Measurements from ENCODE around the gene XPC.

Gene XPC

DNA sequence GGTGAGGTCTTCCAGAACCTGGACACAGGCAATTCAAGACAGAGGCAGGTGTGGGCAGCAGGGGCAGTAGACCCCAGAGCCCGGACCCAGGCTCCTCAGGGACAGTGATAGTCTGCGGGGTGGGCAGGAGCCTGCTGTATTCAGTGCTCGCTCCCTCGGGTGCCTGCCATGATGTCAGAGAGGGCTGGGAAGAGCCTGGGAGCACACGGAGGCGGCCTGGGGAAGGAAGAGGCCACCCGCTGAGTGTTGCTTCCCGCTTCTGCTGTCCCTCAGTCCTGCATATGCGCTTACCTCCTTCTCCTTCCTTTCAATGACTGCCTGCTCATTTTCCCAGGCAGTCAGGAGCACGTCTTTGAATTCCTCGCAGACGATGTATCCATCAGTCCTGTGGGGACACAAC is 30.8 kb downstream of the XPC start:
- no peak for DNase-seq (ENCODE audit: low read depth in 2 of 2)

DNA sequence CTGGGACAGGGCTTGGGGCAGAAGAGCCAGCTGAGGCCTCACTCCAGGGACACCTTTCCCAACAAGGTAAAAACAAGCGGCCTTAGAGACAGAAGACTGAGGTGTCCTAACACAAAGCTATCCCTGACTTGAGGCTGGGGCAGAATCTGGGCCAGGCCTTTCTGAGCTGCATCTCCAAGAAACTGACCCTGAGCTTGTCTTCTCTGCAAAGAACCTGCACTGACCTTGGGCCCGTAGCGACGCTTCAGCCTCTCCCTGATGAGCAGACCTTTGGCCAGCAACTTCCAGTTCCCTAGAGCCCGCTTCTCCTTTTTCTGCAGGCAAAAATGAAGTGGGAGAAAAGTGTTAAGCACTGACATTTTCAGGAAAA is 31.4 kb downstream of the XPC start:
- no peak for DNase-seq (ENCODE audit: low read depth in 2 of 2)

DNA sequence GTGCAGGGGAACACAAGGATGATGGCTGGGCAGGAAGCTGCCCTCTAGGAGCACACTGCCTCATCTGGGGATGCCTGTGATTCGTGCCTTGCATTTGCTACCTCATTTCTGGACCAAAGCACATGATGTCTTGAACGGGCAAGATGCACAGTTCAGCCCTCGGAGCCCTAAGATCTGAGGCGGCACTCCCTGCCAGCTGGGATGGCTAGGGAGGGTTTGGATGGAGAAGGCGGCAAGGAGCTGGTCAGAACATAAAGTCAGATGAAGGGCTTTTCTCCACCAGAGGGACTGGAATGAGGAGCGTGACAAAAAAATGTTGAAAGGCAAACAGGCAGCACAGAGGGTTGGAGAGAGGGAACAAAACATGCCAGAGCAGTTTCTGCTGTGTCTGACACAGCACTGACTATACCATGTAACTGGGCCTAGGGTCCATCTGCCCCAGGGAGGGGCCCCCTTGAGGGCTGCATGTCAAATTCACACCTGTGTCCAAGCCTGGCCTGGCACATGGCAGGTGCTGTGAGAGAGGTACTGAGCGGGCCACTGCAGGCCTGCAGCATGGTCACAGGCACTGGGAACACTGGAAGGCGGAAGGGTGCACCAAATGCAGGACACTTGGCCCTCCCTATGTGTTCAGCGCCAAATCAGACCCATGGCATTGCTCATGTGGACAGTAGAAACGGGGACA is 31.9 kb downstream of the XPC start:
- no peak for DNase-seq (ENCODE audit: low read depth in 2 of 2)

- DNase-seq (ENCODE audit: low read depth in 2 of 2) = no peak
Observed at GRCh38 chr3:14145670-14146380, 32.6 kb downstream of the XPC start.

GRCh38 chr3:14145236-14145635 is 33.2 kb downstream of the XPC start:
- no peak for DNase-seq (ENCODE audit: low read depth in 2 of 2)

DNA sequence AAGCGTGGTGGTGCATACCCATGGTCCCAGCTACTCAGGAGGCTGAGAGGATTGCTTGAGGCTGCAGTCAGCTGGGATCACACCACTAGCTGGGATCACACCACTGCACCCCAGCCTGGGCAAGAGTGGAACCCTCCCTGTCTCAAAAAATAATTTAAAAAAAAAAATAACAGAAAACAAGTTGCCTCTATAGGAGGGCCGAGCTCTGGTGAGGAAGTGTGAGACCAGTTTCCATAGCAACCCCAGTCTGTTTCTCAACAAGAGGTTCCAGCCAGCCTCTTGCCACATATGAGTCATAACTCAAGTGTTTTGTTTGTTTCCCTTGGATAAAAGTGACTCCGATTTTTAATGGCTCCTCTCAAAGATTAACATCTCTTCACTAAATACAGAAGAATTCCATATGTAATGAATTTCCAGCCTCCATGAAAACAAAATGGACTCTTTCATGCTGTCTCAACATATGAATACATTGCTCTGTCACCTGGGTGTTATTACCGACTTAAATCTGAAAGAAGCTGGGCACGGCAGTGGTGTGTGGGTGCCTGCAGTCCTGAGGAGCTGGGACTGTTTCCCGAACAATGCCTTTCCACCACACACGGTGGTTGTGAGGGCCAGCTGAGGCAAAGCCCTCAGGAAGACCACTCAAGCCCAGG is 33.9 kb downstream of the XPC start:
- peak; percentile 97 to 98 for DNase-seq (ENCODE audit: low read depth in 2 of 2)

DNA sequence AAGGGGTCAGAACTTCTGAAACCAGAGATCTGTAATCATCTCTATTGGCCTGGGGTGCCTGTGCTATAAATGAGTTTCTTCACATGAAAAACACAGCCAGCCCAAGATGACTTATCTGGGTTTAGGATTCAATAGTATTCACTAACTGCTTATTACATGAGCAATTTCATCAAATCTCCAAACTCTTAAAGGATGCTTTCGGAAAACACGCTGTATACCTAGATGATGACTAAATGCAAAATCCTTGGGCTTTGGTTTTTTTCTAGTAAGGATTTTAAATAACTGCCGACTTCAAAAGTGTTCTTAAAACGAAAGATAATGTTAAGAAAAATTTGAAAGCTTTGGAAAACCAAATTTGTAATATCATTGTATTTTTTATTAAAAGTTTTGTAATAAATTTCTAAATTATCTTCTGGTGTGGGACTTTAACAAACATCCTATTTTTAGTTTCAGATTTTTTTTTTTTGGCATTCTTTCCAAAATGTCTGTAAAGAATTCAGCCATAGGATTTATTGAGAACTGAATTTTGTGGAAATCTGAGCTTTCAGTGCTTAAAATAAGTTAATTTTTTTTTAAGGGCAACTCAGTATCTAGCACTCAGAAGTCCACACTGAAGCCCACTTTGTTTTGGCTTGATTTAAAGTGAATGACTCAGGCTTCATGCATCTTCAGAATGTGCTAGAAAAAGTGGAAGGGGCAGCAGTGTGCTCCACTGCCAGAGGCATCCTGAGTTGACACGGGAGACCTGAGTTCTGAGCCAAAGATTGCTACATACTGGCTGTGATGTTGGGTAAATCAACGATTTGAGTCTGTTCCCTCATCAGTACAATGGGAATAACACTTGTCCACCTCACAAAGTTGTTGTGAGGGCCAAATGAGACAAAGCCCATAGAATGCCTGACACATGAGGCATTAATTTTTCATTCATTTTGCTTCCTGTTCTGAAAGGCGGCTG is 34.9 kb downstream of the XPC start:
- DNase-seq (ENCODE audit: low read depth in 2 of 2) = peak; percentile 93 to 94

- DNase-seq (ENCODE audit: low read depth in 2 of 2) = no peak
Observed at GRCh38 chr3:14142567-14143270, 35.7 kb downstream of the XPC start.

DNA sequence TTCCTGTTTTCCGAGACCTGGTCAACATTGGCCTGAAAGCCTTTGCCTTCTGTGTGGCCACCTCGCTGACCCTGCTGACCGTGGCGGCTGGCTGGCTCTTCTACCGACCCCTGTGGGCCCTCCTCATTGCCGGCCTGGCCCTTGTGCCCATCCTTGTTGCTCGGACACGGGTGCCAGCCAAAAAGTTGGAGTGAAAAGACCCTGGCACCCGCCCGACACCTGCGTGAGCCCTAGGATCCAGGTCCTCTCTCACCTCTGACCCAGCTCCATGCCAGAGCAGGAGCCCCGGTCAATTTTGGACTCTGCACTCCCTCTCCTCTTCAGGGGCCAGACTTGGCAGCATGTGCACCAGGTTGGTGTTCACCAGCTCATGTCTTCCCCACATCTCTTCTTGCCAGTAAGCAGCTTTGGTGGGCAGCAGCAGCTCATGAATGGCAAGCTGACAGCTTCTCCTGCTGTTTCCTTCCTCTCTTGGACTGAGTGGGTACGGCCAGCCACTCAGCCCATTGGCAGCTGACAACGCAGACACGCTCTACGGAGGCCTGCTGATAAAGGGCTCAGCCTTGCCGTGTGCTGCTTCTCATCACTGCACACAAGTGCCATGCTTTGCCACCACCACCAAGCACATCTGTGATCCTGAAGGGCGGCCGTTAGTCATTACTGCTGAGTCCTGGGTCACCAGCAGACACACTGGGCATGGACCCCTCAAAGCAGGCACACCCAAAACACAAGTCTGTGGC is 36.6 kb downstream of the XPC start:
- no peak for DNase-seq (ENCODE audit: low read depth in 2 of 2)

DNA sequence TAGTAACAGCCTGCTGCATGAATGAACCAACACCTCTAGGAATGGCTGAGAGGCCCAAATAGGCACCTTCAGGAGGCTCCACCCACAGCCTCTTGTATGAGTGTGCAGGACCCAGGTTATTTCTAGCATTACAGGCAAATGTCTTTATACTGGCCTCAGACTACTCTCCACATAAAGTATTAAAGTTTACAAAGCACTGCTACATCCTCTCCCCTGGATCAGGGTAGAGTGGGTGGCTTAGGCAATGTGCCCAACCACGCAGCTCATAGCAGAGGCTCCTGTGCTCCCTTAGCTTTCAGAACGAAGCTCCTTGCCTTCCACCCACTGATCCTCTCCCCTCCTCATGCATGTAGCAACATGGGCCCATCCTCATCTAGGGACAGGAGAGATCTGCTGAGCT is 37.3 kb downstream of the XPC start:
- DNase-seq (ENCODE audit: low read depth in 2 of 2) = no peak

GRCh38 chr3:14140668-14141067 is 37.7 kb downstream of the XPC start:
- no peak for DNase-seq (ENCODE audit: low read depth in 2 of 2)

DNA sequence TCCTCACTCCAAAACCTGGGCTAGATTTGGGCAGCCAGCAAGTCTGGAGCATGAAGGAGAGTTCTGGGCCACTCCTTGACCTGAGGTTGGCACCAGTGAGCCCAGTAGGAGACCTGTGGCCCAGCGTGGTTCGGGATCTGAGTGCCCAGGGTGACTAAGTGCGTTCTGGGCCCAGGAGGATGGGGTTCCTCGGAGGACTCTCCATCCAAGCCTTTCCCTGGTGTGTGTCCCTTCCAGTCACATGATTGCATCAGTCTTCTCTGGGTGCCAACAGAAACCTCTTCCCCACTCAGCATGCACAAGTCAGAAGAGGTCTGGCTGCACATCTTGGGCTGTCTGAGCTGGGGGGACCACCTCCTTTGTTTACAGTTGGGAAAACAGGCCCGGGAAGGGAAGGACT is 38.6 kb downstream of the XPC start:
- DNase-seq (ENCODE audit: low read depth in 2 of 2) = no peak

- no peak for DNase-seq (ENCODE audit: low read depth in 2 of 2)
Observed at GRCh38 chr3:14138878-14139655, 39.3 kb downstream of the XPC start.

GRCh38 chr3:14138109-14138877 is 40.1 kb downstream of the XPC start:
- DNase-seq (ENCODE audit: low read depth in 2 of 2) = no peak

DNA sequence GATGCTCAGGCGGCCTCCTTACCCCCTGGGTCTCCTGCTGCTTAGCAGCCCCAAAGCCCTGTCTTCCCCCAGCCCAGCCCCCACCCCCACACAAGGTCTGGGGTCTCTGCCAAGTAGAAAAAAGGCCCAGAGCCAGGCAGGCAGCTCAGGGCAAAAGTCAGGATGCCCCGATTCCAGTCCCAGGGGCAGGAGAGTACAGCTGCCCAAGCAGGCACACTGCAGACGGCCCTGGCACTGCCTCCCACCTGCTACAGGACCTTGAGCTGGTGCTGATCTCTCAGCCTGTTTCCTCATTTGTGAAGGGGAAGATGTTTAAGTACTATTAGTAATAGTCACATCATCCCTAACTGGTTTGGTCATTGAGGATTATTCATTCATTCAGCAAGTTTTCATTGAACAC is 41.0 kb downstream of the XPC start:
- DNase-seq (ENCODE audit: low read depth in 2 of 2) = no peak

GRCh38 chr3:14137004-14137403 is 41.4 kb downstream of the XPC start:
- no peak for DNase-seq (ENCODE audit: low read depth in 2 of 2)

- DNase-seq (ENCODE audit: low read depth in 2 of 2) = no peak
Observed at GRCh38 chr3:14135581-14135980, 42.8 kb downstream of the XPC start.

DNA sequence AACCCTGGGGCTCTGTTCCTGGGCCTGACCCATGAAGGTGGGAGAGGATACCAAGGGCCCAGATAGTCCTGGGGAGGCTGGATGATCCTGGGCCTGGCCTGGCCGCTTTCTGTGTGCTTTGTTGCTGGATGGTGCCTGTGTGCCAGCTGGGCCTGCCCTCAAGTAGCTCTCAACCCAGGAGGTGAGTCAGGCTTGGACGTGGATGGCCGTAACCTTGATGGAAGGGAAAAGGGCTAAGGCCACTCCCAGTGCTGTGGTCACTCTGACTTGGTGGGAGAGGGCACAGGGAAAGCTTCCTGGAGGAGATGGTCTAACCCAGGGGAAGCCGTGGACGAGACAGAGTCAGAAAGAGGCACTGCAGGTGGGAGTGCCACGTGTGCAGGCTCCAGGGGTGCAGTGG is 44.1 kb downstream of the XPC start:
- DNase-seq (ENCODE audit: low read depth in 2 of 2) = no peak

- DNase-seq (ENCODE audit: low read depth in 2 of 2) = no peak
Observed at GRCh38 chr3:14133876-14134275, 44.5 kb downstream of the XPC start.
